ENCODE data around the gene AAGAB.

DNA sequence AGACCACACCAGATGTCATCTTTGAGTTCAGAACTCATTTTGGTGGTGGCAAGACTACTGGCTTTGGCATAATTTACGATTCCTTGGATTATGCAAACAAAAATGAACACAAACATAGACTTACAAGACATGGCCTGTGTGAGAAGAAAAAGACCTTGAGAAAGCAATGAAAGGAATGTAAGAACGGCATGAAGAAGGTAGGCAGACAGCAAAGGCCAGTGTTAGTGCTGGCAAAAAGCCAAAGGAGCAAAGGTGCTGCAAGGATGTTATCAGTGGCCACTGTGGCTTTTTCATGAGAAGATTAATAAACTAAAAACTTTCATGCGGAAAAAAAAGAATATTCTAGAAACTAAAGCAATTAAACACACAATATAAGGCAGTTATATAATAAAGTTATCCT, 21.9 kb downstream of the AAGAB start:
- TF ChIP-seq, protein P1, sequence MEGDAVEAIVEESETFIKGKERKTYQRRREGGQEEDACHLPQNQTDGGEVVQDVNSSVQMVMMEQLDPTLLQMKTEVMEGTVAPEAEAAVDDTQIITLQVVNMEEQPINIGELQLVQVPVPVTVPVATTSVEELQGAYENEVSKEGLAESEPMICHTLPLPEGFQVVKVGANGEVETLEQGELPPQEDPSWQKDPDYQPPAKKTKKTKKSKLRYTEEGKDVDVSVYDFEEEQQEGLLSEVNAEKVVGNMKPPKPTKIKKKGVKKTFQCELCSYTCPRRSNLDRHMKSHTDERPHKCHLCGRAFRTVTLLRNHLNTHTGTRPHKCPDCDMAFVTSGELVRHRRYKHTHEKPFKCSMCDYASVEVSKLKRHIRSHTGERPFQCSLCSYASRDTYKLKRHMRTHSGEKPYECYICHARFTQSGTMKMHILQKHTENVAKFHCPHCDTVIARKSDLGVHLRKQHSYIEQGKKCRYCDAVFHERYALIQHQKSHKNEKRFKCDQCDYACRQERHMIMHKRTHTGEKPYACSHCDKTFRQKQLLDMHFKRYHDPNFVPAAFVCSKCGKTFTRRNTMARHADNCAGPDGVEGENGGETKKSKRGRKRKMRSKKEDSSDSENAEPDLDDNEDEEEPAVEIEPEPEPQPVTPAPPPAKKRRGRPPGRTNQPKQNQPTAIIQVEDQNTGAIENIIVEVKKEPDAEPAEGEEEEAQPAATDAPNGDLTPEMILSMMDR (IDR thresholded peaks at IDR 0.05 in 4 of 5, conservative IDR thresholded peaks at IDR 0.05 in 1 of 5) = no peak
- no peak for TF ChIP-seq POLR2A (IDR thresholded peaks at IDR 0.05)
